GM19452 (cell line): ENCODE results near the gene POLR1A.

Source experiments
- ATAC-seq: cut with Tn5 transposase; IDR thresholded peaks from one replicate; pipeline ENCODE4 v1.9.1; 2021; ENCODE audit not compliant: unreplicated experiment

POLR1A gene

DNA sequence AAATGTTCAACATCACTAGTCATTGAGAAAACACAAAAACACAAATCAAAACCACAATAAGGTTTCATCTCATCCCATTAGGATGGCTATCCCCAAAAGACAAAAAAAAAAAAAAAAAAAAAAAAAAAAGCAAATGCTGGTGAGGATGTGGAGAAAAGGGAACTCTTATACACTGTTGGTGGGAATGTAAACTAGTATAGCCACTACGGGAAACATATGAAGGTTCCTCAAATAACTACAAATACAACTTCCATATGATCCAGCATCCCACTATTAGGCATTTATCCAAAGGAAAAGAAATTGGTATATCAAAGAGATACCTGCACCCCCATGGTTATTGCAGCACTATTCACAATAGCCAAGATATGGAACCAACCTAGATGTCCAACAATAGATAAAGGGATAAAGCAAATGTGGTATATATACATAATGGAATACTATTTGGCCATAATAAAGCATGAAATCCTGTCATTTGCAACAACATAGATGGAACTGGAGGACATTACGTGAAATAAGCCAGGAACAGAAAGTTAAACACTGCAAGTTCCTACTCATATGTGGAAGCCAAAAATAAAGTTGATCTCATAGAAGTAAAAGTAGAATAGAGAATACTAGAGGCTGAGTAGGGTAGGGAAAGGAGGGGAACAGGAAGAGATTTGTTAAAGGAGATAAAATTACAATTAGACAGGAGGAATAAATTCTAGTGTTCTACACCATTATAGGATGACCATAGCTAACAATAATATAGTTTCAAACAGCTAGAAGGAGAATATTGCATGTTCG is 8.4 kb downstream of the POLR1A start:
- ATAC-seq, result no peak

DNA sequence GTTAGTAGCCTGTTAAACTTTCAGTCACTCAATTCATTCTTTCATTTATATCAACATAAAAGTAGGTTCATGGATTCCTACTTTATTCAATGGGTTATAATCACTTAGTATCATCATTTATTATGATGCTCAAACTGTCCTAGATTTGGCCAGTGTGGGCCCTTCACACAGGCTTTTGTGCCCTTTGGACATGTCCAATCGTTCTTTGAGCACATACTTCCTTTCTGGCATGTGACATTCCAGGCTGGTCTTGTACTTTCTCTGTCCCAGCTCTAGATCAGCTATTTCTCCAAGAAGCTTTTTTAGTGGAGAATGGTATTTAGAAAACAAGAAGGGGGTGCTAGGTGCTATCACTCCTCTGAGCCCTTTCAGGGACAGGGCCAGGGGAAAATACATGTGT is 11.5 kb downstream of the POLR1A start:
- no peak for ATAC-seq

DNA sequence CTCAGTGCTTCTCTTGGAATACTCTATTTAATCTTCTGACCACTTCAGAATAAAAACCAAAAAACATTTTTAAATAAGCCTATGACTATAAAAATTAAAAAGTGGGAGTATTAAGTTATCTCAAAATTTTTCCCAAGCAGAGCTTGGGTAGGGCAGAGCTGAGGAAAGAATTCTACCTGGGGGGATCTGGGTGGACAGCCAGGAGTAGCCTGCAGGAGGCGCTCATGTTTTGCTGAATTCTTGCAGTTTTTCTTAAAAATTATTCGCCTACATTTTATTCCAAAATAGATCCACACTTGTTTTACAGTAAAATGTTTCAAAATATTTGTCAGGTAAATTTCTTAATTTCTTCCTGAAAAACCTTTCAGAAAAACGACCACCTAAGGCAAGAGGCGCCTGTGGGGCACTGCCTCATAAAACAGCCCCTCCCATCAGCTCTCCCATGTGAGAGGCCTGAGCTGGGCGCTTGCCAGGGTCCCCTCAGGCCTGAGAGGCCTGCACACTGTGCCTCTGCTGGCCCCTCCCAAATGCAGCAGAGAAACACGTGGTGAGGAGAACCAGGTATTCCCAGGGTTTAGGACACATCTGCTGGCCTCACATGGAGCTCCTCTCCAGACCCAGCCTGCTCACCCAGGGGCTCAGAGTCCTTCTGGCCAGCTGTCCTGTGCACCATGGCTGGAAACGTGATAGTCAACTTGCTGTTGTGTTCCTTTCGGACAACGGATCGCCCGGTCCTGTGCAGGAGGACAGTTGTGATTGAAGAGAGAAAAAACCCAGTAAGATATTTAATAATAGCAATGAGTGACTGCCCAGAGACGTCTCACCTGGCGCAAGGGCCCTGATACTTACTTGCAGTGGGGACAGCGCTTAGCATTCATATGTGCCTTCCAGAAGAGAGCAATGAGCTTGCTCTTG is 17.5 kb downstream of the POLR1A start:
- ATAC-seq, result no peak

DNA sequence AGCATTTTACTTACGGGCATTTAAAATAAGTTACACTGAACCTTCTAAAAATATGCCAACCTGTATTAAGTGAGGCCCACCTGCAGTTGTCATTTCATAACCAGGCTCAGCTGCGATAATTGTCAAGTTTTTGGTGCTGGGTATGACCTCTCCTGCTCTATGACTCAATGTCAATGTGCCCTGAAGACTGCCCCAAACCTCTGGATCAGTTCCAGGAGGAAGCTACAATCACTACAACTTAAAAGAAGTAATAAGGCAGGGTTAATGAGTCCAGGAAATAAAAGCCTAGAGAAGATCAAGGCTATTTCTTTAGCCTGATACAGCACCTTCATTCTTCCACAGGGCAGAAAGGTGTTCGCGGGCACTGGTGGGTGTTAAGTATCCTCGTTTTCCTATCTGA is 22.9 kb downstream of the POLR1A start:
- ATAC-seq, result no peak

DNA sequence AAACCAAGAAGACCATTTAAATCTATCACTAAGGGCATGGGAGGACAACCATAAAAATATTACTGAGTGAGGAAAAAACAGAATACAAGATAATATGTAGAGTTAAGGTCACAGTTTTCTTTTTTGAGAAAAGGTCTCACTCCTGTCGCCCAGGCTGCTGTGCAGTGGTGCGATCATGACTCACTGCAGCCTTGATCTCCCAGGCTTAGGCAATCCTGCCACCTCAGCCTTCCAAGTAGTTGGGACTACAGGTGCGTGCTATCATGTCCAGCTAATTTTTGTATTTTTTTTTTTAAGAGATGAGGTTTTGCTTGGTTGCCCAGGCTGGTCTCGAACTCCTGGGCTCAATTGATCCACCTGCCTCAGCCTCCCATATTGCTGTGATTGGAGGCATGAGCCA is 24.0 kb downstream of the POLR1A start:
- ATAC-seq, result no peak

DNA sequence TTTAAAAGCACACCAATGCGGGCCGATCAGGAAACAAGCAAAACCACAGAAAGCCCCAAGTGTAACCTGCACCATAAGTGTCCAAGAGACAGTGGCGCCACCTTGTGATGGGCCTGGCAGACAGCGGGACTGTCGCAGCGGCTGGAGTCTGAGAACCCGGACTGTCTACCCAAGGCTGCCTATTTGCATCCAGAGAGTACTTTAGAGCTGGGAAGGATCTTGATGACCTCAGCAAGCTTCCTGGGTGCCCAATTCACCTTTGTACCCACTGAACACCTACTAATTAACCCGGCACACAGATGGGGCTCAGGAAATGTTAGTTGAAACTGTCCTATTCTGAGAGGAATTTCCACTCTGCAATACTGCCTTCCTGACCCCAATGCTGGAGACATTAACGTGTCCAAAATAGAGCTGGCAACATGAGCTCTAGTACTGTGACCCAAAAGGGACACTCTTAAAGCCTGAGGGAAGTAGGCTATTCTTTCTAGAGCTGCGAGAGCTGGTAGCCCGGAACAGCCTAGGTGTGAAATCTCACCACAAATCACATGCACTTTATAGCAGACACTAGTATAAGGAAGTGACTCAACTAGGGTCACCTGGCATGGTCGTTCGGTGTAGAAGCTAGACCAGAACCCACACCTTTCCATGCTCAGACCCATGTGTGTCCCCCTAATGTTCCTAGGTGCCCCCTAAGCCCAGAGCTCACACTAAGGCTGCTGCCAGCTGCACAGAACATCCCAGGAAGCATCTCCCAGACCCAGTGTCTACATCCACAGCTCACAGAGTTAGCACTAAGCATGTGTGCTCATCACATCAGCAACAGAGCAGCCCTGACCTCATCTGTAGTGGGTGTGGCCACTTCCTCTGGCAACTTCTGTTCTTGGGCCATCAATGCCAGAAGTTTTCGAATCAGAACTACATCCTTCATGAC is 25.4 kb downstream of the POLR1A start:
- peak; percentile 73 for ATAC-seq

DNA sequence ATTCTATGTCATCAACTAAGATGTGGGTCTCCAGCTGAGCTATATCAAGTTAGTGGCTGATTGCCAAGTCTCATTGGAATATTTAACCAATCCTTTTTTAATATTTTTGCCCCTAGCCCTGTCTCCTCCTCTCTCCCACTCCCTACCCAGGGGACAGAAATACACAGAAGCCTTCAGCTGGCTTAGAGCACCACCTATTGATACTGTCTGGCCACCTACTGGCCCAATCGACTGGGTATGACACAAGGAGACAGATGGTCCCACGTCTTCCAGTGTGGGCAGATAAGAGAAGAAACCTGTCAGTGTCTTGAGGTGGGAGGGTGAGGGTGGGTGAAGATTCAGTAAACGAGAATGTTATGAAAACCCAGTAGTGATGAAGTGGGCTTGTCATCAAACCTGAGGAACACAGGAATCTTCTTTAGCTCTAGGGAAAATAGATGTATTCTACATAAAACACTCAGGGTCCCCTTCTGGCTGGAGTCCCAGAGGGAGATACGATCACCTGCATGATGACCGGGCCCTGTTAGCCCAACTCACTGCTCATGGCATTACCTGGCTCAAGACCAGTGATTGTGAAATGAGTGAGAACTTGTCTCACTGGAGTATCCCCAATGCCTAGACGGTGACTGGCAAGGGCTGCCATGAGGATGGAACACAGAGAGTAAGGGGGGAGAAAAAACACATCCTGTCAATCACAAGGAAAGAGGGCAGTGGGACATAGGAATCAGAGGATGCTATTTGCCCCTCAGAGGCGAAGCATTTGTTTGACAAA is 26.7 kb downstream of the POLR1A start:
- no peak for ATAC-seq

DNA sequence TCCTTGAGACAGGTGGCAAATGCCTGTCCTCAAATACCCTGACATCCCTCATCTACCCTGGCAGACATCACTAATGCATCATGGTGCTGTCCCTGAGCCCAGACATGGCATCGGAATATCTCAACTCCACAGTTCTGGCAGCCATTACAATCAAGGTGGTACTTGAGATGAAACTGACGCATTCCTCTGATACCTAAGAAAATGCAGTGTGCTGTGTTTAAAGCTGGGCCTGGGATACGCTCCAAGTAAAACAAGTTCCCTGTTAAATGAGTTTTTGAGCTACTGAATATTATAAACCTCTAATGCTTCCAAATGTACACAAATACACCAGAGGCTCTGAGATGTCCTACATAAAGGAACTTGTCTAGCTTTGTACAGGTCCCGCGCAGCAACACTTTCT is 29.8 kb downstream of the POLR1A start:
- ATAC-seq, result no peak

DNA sequence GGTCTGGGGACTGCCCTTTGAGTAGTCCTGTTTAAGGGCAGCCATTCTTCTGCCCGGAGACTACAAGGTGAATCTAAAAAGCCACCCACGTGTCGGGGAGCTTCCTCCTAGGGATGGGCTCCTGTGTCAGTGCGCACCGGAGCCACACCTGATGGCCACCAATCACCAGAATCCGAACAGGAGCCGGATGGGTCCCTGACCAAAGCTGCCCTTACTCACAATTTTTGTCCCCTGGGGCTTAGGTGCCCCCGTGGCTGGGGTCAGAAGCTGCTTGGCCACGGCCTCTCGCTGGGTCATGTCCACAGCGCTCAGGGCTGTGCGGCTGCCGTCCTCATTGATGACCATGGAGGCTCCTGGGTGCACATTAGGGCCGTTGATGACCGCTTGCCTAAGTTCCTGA is 30.9 kb downstream of the POLR1A start:
- ATAC-seq, result no peak

DNA sequence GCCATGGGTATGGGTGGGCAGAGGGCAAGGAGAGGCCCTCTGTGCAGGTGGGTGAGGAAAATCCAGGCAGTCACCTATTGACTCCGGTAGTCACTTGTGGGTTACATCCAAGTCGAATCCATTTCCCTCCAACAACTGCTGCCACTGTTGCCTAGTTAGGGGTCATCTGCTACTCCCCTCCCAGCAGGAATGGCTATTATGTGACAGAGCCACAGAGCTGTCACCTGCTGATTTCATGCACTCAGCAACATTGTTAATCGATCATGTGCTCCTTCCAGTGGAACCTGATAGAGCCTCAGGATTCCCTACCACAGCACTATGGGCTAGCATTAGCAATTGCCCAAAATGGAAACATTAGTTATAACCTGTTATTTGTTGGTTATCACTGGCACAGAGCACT is 31.4 kb downstream of the POLR1A start:
- no peak for ATAC-seq

DNA sequence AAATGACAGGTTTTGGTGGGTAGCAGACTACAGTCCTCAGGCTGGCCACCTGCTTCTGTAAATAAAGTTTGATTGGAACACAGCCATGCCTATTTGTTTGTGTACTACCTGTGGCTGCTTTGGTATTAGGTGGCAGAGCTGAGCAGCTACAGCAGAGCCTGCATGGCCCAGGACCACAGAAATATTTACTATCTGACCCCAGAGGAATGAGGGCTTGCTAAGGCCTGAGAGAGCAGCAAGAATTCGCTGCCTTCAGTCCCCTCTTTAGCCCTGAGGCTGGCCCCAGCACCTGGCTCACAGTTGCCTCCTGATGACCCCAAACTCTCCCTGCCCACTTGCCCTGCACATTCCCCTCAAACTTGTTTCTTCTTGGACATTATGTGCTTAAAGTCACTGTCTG is 32.5 kb downstream of the POLR1A start:
- ATAC-seq, result no peak

DNA sequence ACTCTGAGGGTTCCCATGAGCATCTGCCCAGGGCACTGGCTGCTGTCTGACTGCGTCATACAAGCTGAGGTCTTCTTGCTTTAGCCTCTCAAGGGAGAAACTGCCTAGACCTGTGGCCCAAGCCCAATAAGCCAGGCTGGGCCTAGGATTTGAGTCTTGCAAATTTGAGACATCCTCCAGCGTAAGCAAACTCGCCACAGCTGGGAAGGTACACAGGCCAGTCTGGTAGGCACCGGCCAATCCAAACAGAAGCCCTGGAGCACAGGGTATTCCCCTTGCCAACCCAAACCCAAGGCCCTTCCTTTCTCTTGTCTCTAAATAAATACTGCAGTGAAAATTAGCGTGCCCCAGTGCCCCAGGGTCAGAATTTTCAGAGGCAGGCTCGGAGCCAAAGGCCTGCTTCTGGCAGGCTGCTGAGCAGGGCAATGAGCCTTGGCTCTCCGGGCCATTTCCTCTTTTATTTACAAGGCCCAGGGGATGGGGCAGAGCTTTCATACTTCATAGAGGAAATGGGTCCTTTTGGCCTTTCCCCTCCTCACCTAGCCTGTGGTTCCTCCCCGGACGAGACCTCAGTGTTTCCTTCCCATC is 33.3 kb downstream of the POLR1A start:
- peak; percentile 77 for ATAC-seq

DNA sequence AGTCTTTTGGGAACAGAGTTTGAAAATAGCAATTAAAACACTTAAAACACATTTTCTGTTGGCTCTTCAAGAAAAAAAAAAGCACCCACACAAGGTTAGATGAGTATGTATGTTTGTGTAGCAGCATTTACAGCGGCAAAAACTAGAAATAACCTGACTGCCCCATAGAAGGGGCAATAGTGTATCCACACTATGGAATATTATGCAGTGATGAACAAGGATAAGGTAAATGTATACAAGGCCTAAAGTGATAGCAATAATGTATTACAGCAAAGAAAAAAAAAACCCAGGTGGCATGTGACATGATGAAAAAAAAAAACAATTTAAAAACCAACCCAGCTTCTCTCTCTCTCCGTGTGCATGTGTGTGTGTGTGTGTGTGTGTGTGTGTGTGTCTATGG is 34.8 kb downstream of the POLR1A start:
- no peak for ATAC-seq

DNA sequence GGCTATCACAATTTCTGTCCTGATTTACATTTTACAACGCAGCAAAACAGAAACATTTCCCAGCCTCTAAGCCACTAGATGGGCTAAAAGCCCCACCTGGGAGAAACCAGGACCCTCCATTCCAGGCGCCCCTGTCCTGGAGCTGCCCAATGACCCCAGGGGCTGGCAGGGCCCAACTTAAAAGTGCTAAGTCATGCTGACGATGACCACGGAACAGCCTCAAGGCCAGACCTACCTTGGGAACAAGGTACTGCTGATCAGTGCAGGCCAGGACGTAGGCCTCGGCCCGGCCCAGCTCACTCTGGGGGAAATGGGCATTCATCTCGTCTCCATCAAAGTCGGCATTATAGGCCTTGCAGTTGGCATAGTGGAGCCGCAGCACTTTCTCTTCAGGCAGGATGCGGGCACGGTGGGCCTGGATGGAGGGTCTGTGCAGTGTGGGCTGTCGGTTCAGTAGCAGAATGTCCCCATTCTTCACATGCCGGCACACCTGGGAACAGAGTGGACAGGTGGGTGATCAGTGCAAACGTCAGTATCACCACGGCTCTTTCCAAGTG is 35.8 kb downstream of the POLR1A start:
- no peak for ATAC-seq

DNA sequence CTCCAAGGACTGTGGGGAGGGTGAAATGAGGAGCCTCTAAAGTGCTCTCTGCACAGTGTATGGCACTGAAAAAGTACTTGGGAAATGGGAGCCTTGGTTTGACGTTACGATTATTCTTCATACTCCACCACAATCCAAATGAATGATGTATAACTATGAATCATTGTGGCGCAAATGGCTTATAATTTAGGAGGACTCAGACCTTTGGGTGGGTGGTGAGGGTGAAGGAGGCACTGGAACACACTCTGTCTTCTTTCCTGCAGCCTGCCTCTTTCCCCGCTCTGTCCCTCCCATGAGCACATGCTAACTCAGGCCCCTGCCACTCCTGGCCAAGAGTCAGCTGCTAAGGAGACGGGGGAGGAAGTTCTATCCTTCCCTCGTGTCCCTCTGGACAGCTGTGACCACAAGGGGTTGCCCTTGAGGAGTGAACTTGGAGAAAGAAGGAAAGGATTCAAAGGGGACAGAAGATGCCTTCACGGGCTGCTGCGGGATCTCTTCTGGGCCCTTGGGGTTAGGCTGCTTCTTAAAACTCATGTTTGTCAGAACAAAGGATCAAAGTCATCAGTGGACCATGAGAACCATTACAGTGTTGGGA is 36.5 kb downstream of the POLR1A start:
- no peak for ATAC-seq

DNA sequence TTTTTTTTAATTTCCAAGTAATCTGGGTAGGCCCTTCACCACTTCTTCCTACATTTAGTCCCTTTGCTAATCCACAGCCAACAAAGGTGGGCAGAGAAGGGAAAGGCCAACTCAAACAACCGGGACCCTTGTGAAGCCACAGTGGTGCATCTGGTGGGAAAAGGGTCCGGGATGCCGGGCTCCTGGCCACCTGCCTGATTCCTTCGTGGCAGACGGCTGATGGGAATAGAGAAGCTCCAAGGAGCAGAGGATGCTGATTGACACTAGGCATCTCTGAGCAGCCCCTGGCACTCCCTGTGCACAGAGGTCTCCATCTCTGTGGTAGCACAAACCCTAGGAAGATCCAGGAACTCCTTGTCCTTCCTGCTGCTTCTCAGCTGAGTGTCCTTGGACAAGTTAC is 37.0 kb downstream of the POLR1A start:
- no peak for ATAC-seq

DNA sequence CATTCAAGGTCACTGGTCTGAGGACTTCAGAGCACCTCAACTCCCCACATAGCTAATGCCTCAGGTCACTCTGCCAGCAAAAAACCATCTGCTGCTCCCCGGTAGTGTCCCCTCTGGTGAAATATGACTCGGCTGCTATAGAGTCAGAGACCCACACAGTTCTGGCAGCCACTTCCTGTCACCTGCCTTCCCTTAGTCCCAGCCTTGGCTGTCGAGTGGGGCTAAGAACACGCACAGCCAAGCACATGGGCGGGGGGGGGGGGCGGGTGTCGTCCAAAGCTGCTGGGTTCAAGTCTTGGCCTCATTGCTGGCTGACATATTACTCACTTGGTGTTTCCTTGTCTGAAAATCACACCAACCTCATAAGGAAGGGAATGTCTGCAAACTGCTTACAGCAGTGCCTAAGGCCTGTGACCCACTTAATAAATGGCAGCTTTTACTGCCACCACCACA is 37.5 kb downstream of the POLR1A start:
- no peak for ATAC-seq

DNA sequence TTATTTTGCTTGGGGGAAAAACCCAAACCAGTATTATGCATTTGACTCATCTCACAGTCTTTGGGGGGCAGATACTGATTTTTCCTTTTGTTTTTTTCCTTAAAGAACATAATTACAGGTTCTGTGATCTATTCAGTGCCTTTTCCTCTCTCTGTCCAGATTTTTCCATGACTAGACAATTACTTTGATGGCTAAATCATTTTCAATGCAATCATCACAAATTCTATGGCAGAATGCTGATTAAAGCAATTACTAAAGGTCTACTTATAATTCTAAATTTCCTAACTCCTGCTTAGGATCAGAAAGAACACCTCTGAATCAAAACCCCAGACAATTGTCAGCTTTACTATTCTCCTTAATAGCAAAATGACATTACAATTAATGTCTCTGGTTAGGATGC is 38.8 kb downstream of the POLR1A start:
- ATAC-seq, result no peak

DNA sequence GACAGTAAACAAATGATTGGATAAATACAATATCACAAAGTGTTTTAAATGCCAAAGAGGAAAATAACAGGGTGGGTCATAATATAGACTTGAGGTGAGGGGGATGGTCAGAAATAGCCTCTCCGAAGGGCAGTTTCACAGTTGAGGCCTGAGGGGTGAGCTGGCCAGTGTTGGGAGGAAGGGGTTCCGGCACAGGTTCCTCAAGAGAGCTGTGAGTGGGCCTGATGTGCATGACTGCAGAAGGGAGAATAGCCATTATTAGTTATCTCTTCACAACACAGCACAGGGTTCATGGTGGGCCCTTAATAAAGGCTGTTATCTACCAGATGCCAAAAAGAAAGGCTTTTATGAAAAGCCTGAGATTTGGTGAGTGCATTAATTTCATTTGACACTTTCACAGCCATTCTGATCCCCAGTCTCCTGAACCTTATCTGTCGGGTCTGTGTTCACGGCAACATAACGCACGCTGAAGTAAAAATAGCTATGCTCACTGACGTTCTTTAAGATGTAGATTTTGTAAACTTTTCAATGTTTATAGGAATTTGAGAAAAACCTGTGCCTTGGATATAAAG is 39.6 kb downstream of the POLR1A start:
- no peak for ATAC-seq
